PC-3 (cell line): ENCODE results near the gene E2F3. TPM values are rescaled to one million over a fixed set of nuclear protein-coding genes. Genes with fewer than 3 reads are reported as not detected.
A peak's percentile ranks its signal among the peaks of the same experiment; 100 is the strongest.

Experiments used
- ATAC-seq: fragments of 200-7000 bp; cut with Tn5 transposase; 2 replicates; pipeline ENCODE4 v1.9.1; 2020; ENCODE audit warnings: mild to moderate bottlenecking, moderate library complexity
- BruUV-seq: library from RNA; stranded (reverse); fragments of 400-500 nt; replicated peaks from 2 replicates; lab custom pipeline; 2021; lab: Mats Ljungman, UMichigan
- CTCF ChIA-PET: fragments of 300-600 bp; sonication (Branson Sonifier 250); formaldehyde crosslinking; loops from one replicate; lab custom pipeline; 2022; ENCODE audit warnings: antibody characterized with exemption; lab: Charles Lee
- POLR2A ChIA-PET: fragments of 300-600 bp; sonication (Branson Sonifier 250); formaldehyde crosslinking; loops from one replicate; lab custom pipeline; 2022; ENCODE audit warnings: antibody characterized with exemption; ENCODE audit not compliant: unreplicated experiment; lab: Charles Lee
- DNase-seq: peaks from one replicate; pipeline ENCODE4 v3.0.0-alpha.2; 2015
- H2AFZ ChIP-seq: fragments of 300-600 bp; sonication (generic); 2 replicates; pipeline ENCODE4 v1.6.0; 2016; ENCODE audit warnings: antibody characterized with exemption, low read length
- H3F3A ChIP-seq: fragments of 300-600 bp; sonication (generic); one replicate; pipeline ENCODE4 v1.6.0; 2017; ENCODE audit warnings: antibody characterized with exemption, low read length, control low read depth, mild to moderate bottlenecking; ENCODE audit not compliant: unreplicated experiment
- H3K27ac ChIP-seq: fragments of 300-600 bp; sonication (generic); 2 replicates; pipeline ENCODE4 v1.5.1; 2016; ENCODE audit warnings: mild to moderate bottlenecking, low read length
- H3K27me3 ChIP-seq: fragments of 300-600 bp; sonication (generic); 2 replicates; pipeline ENCODE4 v1.6.1; 2016; ENCODE audit warnings: low read length, mixed read lengths
- H3K36me3 ChIP-seq: fragments of 300-600 bp; sonication (generic); 2 replicates; pipeline ENCODE4 v1.6.1; 2016; ENCODE audit warnings: low read depth, mixed run types, low read length, mixed read lengths
- H3K4me1 ChIP-seq: fragments of 300-600 bp; sonication (generic); 2 replicates; pipeline ENCODE4 v1.5.1; 2016; ENCODE audit warnings: low read length; ENCODE audit not compliant: insufficient read depth
- H3K4me2 ChIP-seq: fragments of 300-600 bp; sonication (generic); 2 replicates; pipeline ENCODE4 v1.6.0; 2016; ENCODE audit warnings: low read length
- H3K4me3 ChIP-seq: fragments of 300-600 bp; sonication (generic); 2 replicates; pipeline ENCODE4 v1.5.1; 2016; ENCODE audit warnings: mild to moderate bottlenecking, low read length, mixed read lengths
- H3K79me2 ChIP-seq: fragments of 300-600 bp; sonication (generic); 2 replicates; pipeline ENCODE4 v1.6.1; 2017; ENCODE audit warnings: low read length, mixed read lengths
- H3K9ac ChIP-seq: fragments of 300-600 bp; sonication (generic); 2 replicates; pipeline ENCODE4 v1.6.0; 2016; ENCODE audit warnings: mild to moderate bottlenecking, low read length
- H3K9me2 ChIP-seq: fragments of 300-600 bp; sonication (generic); replicated peaks from 2 replicates; pipeline ENCODE4 v1.6.1; 2016; ENCODE audit warnings: mixed run types, low read length, mixed read lengths
- H3K9me3 ChIP-seq: fragments of 300-600 bp; sonication (generic); 2 replicates; pipeline ENCODE4 v1.6.1; 2016; ENCODE audit warnings: low read length, mixed read lengths
- H4K20me1 ChIP-seq: fragments of 300-600 bp; sonication (generic); 2 replicates; pipeline ENCODE4 v1.6.1; 2016; ENCODE audit warnings: low read length, mixed read lengths
- CTCF ChIP-seq: fragments of 300-600 bp; sonication (generic); conservative IDR thresholded peaks from 2 replicates; pipeline ENCODE4 v1.5.1; 2017; ENCODE audit warnings: antibody characterized with exemption, low read depth, mild to moderate bottlenecking, low read length
- EZH2 ChIP-seq: fragments of 300-600 bp; sonication (generic); IDR thresholded peaks from one replicate; pipeline ENCODE4 v1.6.1; 2017; ENCODE audit warnings: antibody characterized with exemption, mild to moderate bottlenecking, low read length; ENCODE audit not compliant: unreplicated experiment
- EZH2phosphoT487 ChIP-seq: fragments of 300-600 bp; sonication (generic); IDR thresholded peaks from 2 replicates; pipeline ENCODE4 v1.6.1; 2018; ENCODE audit warnings: mild to moderate bottlenecking, antibody characterized with exemption, low read length, borderline replicate concordance
- intact Hi-C: fragments of 100-400 bp; cut with micrococcal nuclease; formaldehyde crosslinking; loops from 2 replicates; pipeline ENCODE4 v1.9.0; 2023
- total RNA-seq: library from RNA; depleted of rRNA; stranded (reverse); fragments of >200 nt; gene quantifications from 2 replicates; pipeline ENCODE4 v1.2.3, GENCODE V29; 2014; rRNA removed

E2F3 gene
- total RNA-seq, 1 experiment from 2014 or later = 8.8 TPM

DNA sequence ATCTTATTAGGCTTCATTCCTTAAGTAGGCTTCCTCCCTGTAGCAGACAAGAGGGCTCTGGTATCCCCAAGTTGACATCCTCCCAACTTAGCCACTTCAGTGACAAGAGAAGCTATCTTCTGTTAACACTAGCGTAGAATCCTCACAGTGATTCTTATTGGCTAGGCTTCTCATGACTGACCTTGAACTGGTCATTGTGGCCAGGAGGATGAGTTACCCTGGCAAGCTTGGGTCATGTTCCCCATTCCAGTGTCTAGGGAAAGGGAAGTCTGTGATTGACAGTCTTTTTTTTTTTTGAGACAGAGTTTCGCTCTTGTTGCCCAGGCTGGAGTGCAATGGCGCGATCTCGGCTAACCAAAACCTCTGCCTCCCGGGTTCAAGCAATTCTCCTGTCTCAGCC is 139.7 kb downstream of the E2F3 start:
- peaks cover 66% of the 10 kb centered on the region for H3K79me2 ChIP-seq

DNA sequence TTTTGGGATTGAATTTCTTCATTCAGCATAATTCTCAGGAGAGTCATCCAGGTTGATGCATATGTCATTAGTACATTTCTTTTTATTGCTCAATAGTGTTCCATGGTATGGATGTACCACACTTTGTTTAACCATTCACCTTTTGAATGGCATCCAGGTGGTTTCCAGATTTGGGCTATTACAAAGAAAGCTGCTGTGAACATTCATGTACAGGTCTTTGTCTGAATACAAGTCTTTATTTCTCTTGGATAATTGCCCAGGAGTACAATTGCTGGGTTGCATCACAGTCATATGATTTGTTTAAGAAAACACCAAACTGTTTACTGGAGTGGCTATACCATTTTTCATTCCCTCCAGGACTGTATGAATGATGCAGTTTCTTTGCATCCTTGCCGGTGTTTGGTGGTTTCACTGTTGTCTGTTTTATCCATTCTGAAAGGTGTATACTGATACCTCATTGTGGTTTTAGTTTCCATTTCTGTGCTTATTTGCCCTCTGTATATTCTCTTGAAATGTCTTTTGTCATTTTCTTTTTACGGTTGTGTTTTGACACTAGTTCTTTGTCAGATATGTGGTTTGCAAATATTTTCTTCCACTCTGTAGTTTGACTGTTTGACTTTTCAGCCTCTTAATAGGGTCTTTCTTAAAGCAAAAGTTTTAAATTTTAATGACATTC is 141.4 kb downstream of the E2F3 start:
- TF ChIP-seq EZH2 = no peak
- TF ChIP-seq EZH2phosphoT487 = no peak
- no peak for TF ChIP-seq CTCF
- intact Hi-C loops = no loop called here
- H3K4me2 ChIP-seq = peak overlapping the region; percentile 49
- ChIA-PET CTCF (no interaction called here), POLR2A (no interaction called here)
- H3K36me3 ChIP-seq = peaks cover 29% of the 10 kb centered on the region
- no peak overlapping the region for H3K4me3 ChIP-seq
- no peaks in the 10 kb centered on the region for H3K27me3 ChIP-seq
- peak; percentile 92 for ATAC-seq
- no peaks in the 10 kb centered on the region for H4K20me1 ChIP-seq
- H3K27ac ChIP-seq = peak overlapping the region; percentile 77
- peaks cover 25% of the 10 kb centered on the region for H3K4me1 ChIP-seq
- peaks cover 15% of the 10 kb centered on the region for H3F3A ChIP-seq
- 0 out of 2 replicates have a peak overlapping the region, but pooled peaks have one; percentile 13 for H3K9ac ChIP-seq
- no TSS peak for BruUV-seq
- no peak overlapping the region for H2AFZ ChIP-seq
- peaks cover 51% of the 10 kb centered on the region for H3K79me2 ChIP-seq
- DNase-seq = peak; percentile 99
- H3K9me3 ChIP-seq = no peaks in the 10 kb centered on the region
- no peaks in the 10 kb centered on the region for H3K9me2 ChIP-seq

More for the DNA sequence above, 139.7 kb downstream of the E2F3 start:
- Histone ChIP-seq H3K9me2 (no peaks in the 10 kb centered on the region), H3K27me3 (no peaks in the 10 kb centered on the region), H4K20me1 (no peaks in the 10 kb centered on the region), H3K9ac (no peak overlapping the region), H3K36me3 (peaks cover 21% of the 10 kb centered on the region), H3K4me1 (peaks cover 25% of the 10 kb centered on the region), H3K27ac (0 out of 2 replicates have a peak overlapping the region, but pooled peaks have one; percentile 1), H3K9me3 (no peaks in the 10 kb centered on the region), H3K4me2 (no peak overlapping the region), H3K4me3 (no peak overlapping the region), H3F3A (peaks cover 15% of the 10 kb centered on the region), H2AFZ (no peak overlapping the region)
- ATAC-seq = no peak
- BruUV-seq = no TSS peak
- CTCF ChIA-PET = no interaction called here
- TF ChIP-seq CTCF (no peak), EZH2 (no peak), EZH2phosphoT487 (no peak)
- intact Hi-C loops = no loop called here
- POLR2A ChIA-PET = no interaction called here
- no peak for DNase-seq

Other genes starting within 250 kb of the E2F3 start
- gene MBOAT1, start 189.4 kb upstream of the E2F3 start, total RNA-seq = 8.4 and 10.3 TPM in 2 replicates
- 13.8 and 14.9 TPM in 2 replicates for gene CDKAL1, start 132.6 kb downstream of the E2F3 start, total RNA-seq